GM18502 (cell line): ENCODE results near the gene RPL39.
"Not testable (repeated sequence)": the region's sequence is repeated elsewhere in the genome, so short reads cannot be mapped to it uniquely, and the experiment has no call there.

Experiments used
- ATAC-seq: cut with Tn5 transposase; IDR thresholded peaks from one replicate; pipeline ENCODE4 v1.9.1; 2021; ENCODE audit warnings: mild to moderate bottlenecking; ENCODE audit not compliant: unreplicated experiment, poor library complexity

RPL39 gene

GRCh38 chrX:119763836-119764387 is 27.5 kb downstream of the RPL39 start:
- no peak for ATAC-seq

GRCh38 chrX:119763181-119763580 is 28.2 kb downstream of the RPL39 start:
- no peak for ATAC-seq

DNA sequence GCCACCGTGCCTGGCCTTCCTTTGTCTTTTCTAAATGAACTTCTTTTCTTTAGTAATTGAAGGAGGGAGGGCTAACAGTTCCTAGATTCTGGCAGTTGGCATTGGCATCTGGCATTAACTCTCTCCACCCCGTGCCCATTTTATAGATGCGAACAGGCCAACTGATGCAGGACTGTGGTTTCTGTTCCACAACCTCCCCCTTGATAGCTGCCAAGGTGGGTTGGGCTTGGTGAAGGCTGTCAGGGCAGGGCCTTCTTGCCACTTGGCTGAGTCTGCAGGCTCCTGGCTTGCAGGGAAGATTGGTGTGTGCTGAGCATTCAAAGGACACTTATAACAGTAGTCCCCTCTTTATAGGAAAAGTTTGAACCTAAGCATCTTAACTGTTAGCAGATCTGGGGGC is 28.7 kb downstream of the RPL39 start:
- ATAC-seq = no peak

GRCh38 chrX:119760026-119760877 is 31.2 kb downstream of the RPL39 start:
- ATAC-seq = no peak

DNA sequence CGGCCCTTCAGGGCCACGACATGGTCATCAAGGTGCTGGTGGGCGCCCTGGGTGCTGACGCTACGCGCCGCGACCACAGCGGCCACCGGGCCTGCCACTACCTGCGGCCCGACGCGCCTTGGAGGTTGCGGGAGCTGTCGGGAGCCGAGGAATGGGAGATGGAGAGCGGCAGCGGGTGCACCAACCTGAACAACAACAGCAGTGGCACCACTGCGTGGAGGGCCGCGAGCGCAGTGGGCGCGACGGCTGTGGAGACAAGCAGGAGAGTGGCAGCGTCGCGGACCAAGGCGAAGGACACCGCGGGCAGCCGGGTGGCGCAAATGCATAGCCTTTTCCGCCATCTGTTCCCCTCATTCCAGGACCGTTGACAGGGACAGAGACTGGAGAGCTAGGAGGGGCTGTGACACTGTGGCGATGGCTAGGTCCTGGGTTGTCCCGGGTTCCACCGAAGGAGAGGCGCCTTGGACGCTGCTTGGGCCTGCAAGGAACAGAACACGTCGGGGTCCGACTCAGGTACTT is 32.1 kb downstream of the RPL39 start:
- ATAC-seq = no peak

GRCh38 chrX:119758731-119759247 is 32.6 kb downstream of the RPL39 start:
- ATAC-seq = no peak

- ATAC-seq = no peak
Observed at GRCh38 chrX:119757979-119758730, 33.3 kb downstream of the RPL39 start, which contains the start of gene SOWAHD. Gene SOWAHD (plus strand): TSS chrX:119758588. CDS start chrX:119758668, 80 bp downstream.

DNA sequence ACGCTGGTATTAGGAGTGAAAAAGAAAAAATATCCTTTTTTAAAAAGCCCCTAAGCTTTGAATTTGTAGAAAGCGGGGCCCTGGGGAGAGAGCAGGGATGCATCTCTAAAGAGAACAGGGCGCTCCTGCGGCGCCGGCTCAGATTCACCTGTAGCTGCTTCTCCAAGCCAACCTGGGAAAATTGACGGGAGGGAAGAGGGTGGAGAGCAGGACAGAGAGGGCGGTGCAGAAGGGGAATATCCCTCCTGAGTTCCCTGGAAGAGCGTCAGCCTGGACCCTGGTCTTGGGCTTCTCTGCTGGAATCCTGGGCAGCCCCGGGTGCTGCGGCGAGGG is 33.8 kb downstream of the RPL39 start:
- ATAC-seq = no peak

DNA sequence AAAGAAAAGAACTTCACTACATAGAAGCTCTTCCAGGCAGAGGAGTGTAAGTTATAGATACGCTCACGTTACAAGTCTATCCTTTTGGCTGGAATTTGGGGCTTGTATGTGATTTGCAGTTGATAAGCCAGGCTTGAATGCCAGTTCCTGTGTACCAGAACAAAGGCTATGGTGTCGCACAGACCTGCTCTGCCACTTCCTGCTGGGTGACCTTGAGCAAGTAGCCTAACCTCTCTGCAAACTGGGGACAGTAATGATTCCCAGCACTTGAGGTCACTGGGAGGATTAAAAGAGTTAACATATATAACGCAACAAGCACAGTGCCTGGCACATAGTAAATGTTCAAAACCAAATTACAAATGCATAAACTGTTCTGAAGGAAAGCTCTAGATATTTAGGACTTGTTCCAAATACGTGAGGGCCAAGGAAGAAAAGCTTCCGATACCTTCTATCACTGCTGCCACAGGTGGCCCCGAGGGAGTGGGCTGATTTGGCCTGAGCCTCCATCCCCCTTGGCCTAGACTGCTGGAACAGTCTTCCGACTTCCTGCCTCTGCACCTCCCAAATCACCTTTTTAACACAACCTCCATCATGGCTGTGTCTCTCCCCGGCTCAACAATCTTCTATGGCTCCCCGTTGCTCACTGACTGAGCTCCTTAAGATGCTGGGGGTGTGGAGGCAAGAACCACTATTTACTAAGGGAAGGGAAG is 34.3 kb downstream of the RPL39 start:
- ATAC-seq = no peak

DNA sequence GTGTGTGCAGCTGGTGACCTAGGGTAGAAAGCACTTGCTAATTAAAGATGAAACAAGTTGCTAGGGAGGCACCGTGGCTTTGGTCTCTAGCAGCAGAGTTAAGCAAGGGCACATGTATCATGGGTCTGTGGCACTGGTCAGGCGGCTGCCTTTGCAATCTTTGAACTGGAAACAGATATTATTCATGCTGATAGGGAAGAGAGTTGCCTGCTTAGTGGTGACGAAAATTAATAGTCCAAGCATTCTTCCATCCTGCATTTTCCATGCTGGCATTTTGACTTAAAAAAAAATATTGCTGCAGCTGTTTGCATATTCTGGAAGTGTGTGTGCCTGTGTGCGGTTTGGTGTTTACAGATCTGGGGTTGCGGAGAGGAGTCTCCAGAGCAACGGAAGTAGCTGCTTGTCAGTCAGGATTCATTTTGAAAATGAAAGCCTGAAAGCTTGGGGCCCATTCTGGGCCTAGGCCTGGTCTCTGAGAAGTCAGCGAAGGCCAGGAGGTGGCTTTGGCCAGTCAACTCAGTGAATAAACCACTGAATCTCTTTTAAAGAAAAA is 35.4 kb downstream of the RPL39 start:
- ATAC-seq = peak; percentile 81

- ATAC-seq = no peak
Observed at GRCh38 chrX:119753639-119754257, 37.7 kb downstream of the RPL39 start.

GRCh38 chrX:119753001-119753400 is 38.4 kb downstream of the RPL39 start:
- ATAC-seq = no peak

DNA sequence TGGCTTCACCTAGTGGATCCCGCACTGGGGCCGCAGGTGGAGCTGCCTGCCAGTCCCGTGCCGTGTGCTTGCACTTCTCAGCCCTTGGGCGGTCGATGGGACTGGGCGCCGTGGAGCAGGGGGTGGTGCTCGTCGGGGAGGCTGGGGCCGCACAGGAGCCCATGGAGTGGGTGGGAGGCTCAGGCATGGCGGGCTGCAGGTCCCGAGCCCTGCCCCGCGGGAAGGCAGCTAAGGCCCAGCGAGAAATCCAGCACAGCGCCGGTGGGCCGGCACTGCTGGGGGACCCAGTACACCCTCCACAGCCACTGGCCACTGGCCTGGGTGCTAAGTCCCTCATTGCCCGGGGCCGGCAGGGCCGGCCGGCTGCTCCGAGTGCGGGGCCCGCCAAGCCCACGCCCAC is 40.7 kb downstream of the RPL39 start:
- not testable (repeated sequence) for ATAC-seq

DNA sequence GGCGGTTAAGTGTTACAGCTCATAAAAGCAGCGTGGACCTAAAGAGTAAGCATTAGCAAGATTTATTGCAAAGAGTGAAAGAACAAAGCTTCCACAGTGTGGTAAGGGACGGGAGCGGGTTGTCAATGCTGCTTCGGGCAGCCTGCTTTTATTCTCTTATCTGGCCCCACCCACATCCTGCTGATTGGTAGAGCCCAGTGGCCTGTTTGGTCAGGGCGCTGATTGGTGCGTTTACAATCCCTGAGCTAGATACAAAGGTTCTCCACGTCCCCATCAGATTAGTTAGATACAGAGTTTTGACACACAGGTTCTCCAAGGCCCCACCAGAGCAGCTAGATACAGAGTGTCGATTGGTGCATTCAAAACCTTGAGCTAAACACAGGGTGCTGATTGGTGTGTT is 41.3 kb downstream of the RPL39 start:
- ATAC-seq = not testable (repeated sequence)

DNA sequence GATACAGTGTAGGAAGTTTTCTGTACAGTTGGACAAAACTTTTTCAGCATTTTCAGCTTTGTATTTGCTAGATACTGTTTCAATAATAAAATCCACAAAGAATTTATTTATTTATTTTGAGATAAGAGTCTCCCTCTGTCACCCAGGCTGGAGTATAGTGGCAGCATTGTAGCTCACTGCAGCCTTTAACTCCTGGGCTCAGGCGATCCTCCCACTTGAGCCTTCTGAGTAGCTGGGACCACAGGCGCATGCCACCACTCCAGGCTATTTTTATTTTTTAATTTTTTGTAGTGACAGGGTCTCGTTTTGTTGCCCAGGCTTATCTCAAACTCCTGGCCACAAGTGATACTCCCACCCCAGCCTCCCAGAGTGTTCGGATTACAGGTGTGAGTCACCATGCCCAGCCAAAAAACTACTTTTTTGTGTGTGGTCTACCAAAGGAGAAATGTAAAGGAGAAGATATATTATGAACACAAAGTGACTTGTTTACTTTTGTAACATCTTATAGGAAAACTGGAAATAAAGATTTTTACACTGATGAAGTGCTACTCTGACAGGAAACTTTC is 46.1 kb downstream of the RPL39 start:
- ATAC-seq = no peak

GRCh38 chrX:119738742-119739141 is 52.7 kb downstream of the RPL39 start:
- no peak for ATAC-seq
